Fibroblast of upper back skin (primary cell): ENCODE results near the gene CARD11.

Experiments used
- DNase-seq: peaks from one replicate; pipeline ENCODE4 v3.0.0-alpha.2; 2013

CARD11 gene

GRCh38 chr7:3043544-3044371 is at the start of gene CARD11:
Gene CARD11, minus strand, starts transcription at chr7:3043867. Its CDS starts 85,361 bp downstream, at chr7:2958506.
- DNase-seq = no peak

- DNase-seq = no peak
These were observed 48.8 kb upstream of the CARD11 start for GRCh38 chr7:3092468-3092867.

GRCh38 chr7:3091631-3092030 is 48.0 kb upstream of the CARD11 start:
- DNase-seq = no peak

GRCh38 chr7:3089493-3089892 is 45.8 kb upstream of the CARD11 start:
- no peak for DNase-seq

GRCh38 chr7:3087243-3087755 is 43.6 kb upstream of the CARD11 start:
- no peak for DNase-seq

GRCh38 chr7:3083350-3083749 is 39.7 kb upstream of the CARD11 start:
- no peak for DNase-seq

- DNase-seq = no peak
These were observed 39.2 kb upstream of the CARD11 start for GRCh38 chr7:3082831-3083230.

GRCh38 chr7:3082386-3082785 is 38.7 kb upstream of the CARD11 start:
- DNase-seq = no peak

- DNase-seq = no peak
These were observed 36.4 kb upstream of the CARD11 start for GRCh38 chr7:3080106-3080505.

GRCh38 chr7:3078514-3078913 is 34.8 kb upstream of the CARD11 start:
- DNase-seq = no peak

GRCh38 chr7:3076700-3077099 is 33.0 kb upstream of the CARD11 start:
- DNase-seq = no peak

- DNase-seq = no peak
These were observed 32.5 kb upstream of the CARD11 start for GRCh38 chr7:3076163-3076562.

GRCh38 chr7:3075441-3075840 is 31.8 kb upstream of the CARD11 start:
- DNase-seq = no peak

- no peak for DNase-seq
These were observed 30.8 kb upstream of the CARD11 start for GRCh38 chr7:3074459-3074821.

GRCh38 chr7:3073763-3074458 is 30.2 kb upstream of the CARD11 start:
- DNase-seq = no peak

- DNase-seq = no peak
These were observed 27.2 kb upstream of the CARD11 start for GRCh38 chr7:3070908-3071307.

- DNase-seq = no peak
These were observed 26.2 kb upstream of the CARD11 start for GRCh38 chr7:3069771-3070449.

GRCh38 chr7:3068530-3068929 is 24.9 kb upstream of the CARD11 start:
- DNase-seq = no peak

GRCh38 chr7:3067606-3068380 is 24.1 kb upstream of the CARD11 start:
- no peak for DNase-seq

GRCh38 chr7:3067193-3067592 is 23.5 kb upstream of the CARD11 start:
- no peak for DNase-seq

- DNase-seq = no peak
These were observed 22.8 kb upstream of the CARD11 start for GRCh38 chr7:3066506-3066905.

GRCh38 chr7:3065724-3066143 is 22.1 kb upstream of the CARD11 start:
- DNase-seq = no peak

- DNase-seq = no peak
These were observed 20.4 kb upstream of the CARD11 start for GRCh38 chr7:3064067-3064466.
